ENCODE results near the gene JOSD2.

DNA sequence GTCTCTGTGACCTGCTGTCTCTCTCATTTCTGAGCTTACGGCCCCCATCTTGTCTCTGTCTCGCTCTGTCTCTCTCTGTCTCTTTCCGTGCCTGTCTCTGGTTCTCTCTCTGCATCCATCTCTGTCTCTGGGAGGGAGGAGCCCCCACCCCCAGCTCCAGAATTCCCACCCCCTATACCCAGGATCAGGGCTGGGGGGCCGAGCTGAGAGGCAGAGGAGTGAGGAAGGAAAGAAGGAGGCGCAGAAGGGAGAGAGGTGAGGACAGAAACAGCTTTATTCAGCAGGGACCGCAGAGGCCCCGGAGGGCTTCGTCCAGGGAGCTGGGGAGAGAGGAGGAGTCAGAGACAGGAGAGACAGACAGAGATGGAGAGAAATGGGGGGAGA, 14.0 kb downstream of the JOSD2 start:
- TF ChIP-seq ZFX (IDR thresholded peaks at IDR 0.05) (no peak), POLR2A (IDR thresholded peaks at IDR 0.05; ENCODE audit: borderline replicate concordance, extremely low read depth, insufficient read depth, insufficient read length) (no peak), SP1 (IDR thresholded peaks at IDR 0.05; ENCODE audit: low read depth) (no peak), JUND (IDR thresholded peaks at IDR 0.05) (no peak), EZH2phosphoT487 (IDR thresholded peaks at IDR 0.05; ENCODE audit: borderline replicate concordance) (no peak)
- TF ChIP-seq, protein P1, sequence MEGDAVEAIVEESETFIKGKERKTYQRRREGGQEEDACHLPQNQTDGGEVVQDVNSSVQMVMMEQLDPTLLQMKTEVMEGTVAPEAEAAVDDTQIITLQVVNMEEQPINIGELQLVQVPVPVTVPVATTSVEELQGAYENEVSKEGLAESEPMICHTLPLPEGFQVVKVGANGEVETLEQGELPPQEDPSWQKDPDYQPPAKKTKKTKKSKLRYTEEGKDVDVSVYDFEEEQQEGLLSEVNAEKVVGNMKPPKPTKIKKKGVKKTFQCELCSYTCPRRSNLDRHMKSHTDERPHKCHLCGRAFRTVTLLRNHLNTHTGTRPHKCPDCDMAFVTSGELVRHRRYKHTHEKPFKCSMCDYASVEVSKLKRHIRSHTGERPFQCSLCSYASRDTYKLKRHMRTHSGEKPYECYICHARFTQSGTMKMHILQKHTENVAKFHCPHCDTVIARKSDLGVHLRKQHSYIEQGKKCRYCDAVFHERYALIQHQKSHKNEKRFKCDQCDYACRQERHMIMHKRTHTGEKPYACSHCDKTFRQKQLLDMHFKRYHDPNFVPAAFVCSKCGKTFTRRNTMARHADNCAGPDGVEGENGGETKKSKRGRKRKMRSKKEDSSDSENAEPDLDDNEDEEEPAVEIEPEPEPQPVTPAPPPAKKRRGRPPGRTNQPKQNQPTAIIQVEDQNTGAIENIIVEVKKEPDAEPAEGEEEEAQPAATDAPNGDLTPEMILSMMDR (IDR thresholded peaks at IDR 0.05 in 2 of 3, conservative IDR thresholded peaks at IDR 0.05 in 1 of 3; ENCODE audit: borderline replicate concordance in 1 of 3, insufficient read depth in 1 of 3, low read depth in 2 of 3, low read length in 2 of 3), result no peak

All from HCT116 (cell line).